Ovary (tissue), 9 donors: ENCODE measurements around the gene HSPB1. TPM values are rescaled to one million over a fixed set of nuclear protein-coding genes. Genes with fewer than 3 reads are reported as not detected.
"Not testable (repeated sequence)": the region's sequence is repeated elsewhere in the genome, so short reads cannot be mapped to it uniquely, and the experiment has no call there.

Experiments used
- DNase-seq, 5 donors: peaks; one replicate each; pipeline ENCODE4 v3.0.0-alpha.2; 2019 to 2020
- H3K27ac ChIP-seq, 2 donors: fragments of 200-600 bp; one replicate each; pipeline versions ENCODE4 v1.5.1 to v1.8.0; 2019 to 2022
- H3K27me3 ChIP-seq: fragments of 200-600 bp; one replicate; pipeline ENCODE4 v1.8.0; 2022
- H3K36me3 ChIP-seq: fragments of 200-600 bp; sonication (generic); one replicate; pipeline ENCODE4 v1.5.1; 2019
- H3K4me1 ChIP-seq: one replicate; pipeline ENCODE4 v1.8.1; 2013; ENCODE audit warnings: mild to moderate bottlenecking, moderate library complexity; ENCODE audit not compliant: insufficient read depth
- H3K4me3 ChIP-seq: fragments of 200-600 bp; sonication (generic); one replicate; pipeline ENCODE4 v1.5.1; 2017
- H3K9me3 ChIP-seq, 2 donors: fragments of 200-600 bp in 1 of 2; sonication (generic) in 1 of 2; one replicate each; pipeline versions ENCODE4 v1.5.1 to v1.8.1; 2013 to 2019; ENCODE audit warnings: mild to moderate bottlenecking in 1 of 2, moderate library complexity in 1 of 2
- EP300 ChIP-seq: sonication (generic); formaldehyde crosslinking; IDR thresholded peaks from one replicate; pipeline ENCODE4 v1.6.1; 2017; ENCODE audit warnings: antibody characterized with exemption
- POLR2A ChIP-seq: fragments of 450-650 bp; IDR thresholded peaks from one replicate; pipeline ENCODE4 v1.6.1; 2017; ENCODE audit warnings: antibody characterized with exemption, mild to moderate bottlenecking, moderate library complexity
- WGBS, 3 donors: extraction: QIAGEN DNeasy Blood & Tissue Kit in 1 of 3; methylation state at CpG; one replicate each; pipeline versions ENCODE4 v1.1.5 to v1.1.7; 2013 to 2017; 5-methylcytosine and 5-hydroxymethylcytosine counted together
- intact Hi-C, 4 donors: fragments of 100-400 bp; cut with DNase I; formaldehyde crosslinking; loops; one replicate each; pipeline versions ENCODE4 v1.11.0 to v1.15.1; 2022 to 2023
- polyA plus RNA-seq, 2 donors: library from polyadenylated mRNA; stranded (reverse); fragments of 200-250 nt in 1 of 2; fragments of 350-450 nt in 1 of 2; fragmentation: Illumina TruSeq in 1 of 2; extraction: RNeasy Lipid Tissue Mini Kit (QIAGEN cat#74804) in 1 of 2; gene quantifications; one replicate each; pipeline ENCODE4 v1.2.3, GENCODE V29; 2013 to 2014
- total RNA-seq, 7 donors: library from RNA; depleted of rRNA in 2 of 7; stranded (reverse); fragments of >200 nt in 2 of 7; fragmentation: NEBNext Ultra II Directional in 3 of 7; extraction: Animal tissue kit (Norgen Biotek cat#: 25700) in 3 of 7; gene quantifications; one replicate each; pipeline versions ENCODE4 v1.1.0 to v1.2.4, GENCODE V29; 2016 to 2023
- TF ChIP-seq, protein P1 (sequence below), 3 donors: fragments of 450-650 bp in 2 of 3; fragments of 200-600 bp in 1 of 3; IDR thresholded peaks; one replicate each; pipeline versions ENCODE4 v1.5.1 to v1.8.0; 2016 to 2022; ENCODE audit warnings: antibody characterized with exemption in 3 of 3, mild to moderate bottlenecking in 1 of 3
- donor health status: DM: no; HTN: no; CAD: no; lungs with moderate emphysema.
- donor health status: DM: no; HTN: no; CAD: no.
- donor health status: Bipolar disorder and iron deficiency.
- donor health status: DM: yes; HTN: yes; CAD: no.
- donor health status: DM: no; HTN: no; CAD: no.
- donor health status: DM: yes; HTN: yes; CAD: no.

Gene HSPB1
- total and polyA plus RNA-seq, 9 donors: 5.7 to 913 (median 430) TPM

DNA sequence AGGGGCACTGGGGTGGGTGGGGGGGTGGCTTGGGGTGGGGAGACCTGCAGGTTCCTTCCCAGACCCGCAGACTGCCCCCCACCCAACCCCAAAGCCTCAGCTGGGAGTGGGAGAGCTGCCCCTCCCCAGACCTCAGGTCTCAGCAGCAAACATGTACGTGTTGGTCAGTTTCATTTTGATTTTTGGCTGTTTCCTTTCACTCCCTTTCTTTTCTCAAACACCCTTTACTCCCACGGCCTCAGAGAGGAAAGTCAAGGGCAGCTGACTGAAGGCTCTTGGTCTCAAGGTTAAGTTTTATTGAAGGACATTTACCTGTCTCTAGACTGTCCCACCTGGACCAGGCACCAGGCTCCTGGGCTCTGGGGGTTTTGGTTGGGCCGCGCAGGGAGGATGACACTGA, 34.1 kb upstream of the HSPB1 start:
- 24 to 44% (median 40%) methylated on average over 5 of the region's 5 CpGs for WGBS, 3 donors
- H3K4me1 ChIP-seq: peaks cover 3% of the 10 kb centered on the region
- H3K27ac ChIP-seq: no peak overlapping the region
- no peak for DNase-seq
- no peaks in the 10 kb centered on the region for H3K9me3 ChIP-seq
- no peak overlapping the region for H3K4me3 ChIP-seq
- H3K27me3 ChIP-seq: no peaks in the 10 kb centered on the region
- intact Hi-C loops: loop anchor here in 1 of 4 donors (5.0 kb wide), 1 partner anchor 66 kb away; the partner anchor contains the start of gene SRRM3
- TF ChIP-seq, protein P1, sequence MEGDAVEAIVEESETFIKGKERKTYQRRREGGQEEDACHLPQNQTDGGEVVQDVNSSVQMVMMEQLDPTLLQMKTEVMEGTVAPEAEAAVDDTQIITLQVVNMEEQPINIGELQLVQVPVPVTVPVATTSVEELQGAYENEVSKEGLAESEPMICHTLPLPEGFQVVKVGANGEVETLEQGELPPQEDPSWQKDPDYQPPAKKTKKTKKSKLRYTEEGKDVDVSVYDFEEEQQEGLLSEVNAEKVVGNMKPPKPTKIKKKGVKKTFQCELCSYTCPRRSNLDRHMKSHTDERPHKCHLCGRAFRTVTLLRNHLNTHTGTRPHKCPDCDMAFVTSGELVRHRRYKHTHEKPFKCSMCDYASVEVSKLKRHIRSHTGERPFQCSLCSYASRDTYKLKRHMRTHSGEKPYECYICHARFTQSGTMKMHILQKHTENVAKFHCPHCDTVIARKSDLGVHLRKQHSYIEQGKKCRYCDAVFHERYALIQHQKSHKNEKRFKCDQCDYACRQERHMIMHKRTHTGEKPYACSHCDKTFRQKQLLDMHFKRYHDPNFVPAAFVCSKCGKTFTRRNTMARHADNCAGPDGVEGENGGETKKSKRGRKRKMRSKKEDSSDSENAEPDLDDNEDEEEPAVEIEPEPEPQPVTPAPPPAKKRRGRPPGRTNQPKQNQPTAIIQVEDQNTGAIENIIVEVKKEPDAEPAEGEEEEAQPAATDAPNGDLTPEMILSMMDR (IDR thresholded peaks at IDR 0.05): no peak
- TF ChIP-seq EP300 (no peak), POLR2A (no peak)
- no peaks in the 10 kb centered on the region for H3K36me3 ChIP-seq

DNA sequence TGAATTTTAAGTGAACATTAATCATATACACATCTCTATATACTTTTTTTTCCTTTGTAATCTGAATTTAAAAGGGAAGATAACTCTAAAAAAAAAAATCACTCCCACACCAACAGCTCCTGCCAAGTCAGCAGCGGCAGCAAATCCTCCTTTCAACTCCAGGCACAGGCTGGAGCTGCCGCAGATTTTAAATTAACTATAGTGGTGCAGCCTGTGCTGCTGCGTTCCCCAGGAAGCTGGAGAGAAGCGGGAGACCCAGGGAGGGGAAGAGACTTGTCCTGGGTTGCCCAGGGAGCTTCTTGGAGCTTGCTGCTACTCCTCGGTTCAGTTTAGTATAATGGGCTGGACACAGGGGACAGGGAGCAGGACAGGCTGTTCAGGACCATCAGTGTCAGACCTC, 32.6 kb upstream of the HSPB1 start:
- TF ChIP-seq POLR2A (no peak), EP300 (no peak)
- Histone ChIP-seq H3K4me1 (peaks cover 3% of the 10 kb centered on the region), H3K27ac (no peak overlapping the region), H3K27me3 (no peaks in the 10 kb centered on the region), H3K4me3 (no peak overlapping the region), H3K9me3 (no peaks in the 10 kb centered on the region), H3K36me3 (no peaks in the 10 kb centered on the region)
- intact Hi-C loops: loop anchor here in 1 of 4 donors (5.0 kb wide), 1 partner anchor 68 kb away; the partner anchor contains the start of gene SRRM3
- DNase-seq: no peak
- 2 to 11% (median 4%) methylated on average over 5 of the region's 5 CpGs for WGBS, 3 donors

DNA sequence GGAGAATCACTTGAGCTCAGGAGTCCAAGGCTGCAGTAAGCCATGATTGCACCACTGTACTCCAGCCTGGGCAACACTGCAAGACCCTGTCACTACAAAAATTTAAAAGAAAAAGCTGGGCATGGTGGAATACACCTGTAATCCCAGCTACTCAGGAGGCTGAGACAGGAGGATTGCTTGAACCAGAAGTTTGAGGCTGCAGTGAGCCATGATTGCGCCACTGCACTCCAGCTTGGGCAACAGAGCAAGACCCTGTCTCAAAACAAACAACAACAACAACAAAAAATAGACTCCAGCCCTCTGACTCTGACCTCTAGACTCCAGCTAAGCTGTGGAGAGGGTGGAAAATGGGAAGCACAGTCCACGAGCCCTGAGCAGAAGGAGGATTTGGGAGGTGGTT, 31.1 kb upstream of the HSPB1 start:
- H3K27me3 ChIP-seq, intact Hi-C loops, H3K9me3 ChIP-seq, H3K4me1 ChIP-seq, H3K27ac ChIP-seq, H3K36me3 ChIP-seq, H3K4me3 ChIP-seq, DNase-seq: not testable (repeated sequence)
- WGBS, 3 donors: 85 to 92% (median 89%) methylated on average over 2 of the region's 2 CpGs

DNA sequence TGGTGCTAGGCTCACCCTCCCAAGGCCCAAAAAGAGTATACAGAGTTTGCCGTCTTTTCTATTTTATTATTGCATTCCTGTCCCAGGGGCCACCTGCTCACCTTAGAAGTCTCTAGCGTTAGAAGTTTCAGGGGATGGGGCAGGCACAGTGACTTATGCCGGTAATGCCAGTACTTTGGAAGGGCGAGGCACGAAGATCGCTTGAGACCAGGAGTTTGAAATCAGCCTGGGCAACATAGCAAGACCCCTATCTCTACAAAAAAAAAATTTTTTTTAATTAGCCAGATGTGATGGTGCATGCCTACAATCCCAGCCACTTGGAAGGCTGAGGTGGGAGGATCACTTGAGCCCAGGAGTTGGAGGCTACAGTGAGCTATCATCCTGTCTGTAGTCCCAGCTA, 30.3 kb upstream of the HSPB1 start:
- Histone ChIP-seq H3K27ac (no peak overlapping the region), H3K27me3 (no peaks in the 10 kb centered on the region), H3K9me3 (no peaks in the 10 kb centered on the region), H3K4me1 (peaks cover under 1% of the 10 kb centered on the region), H3K4me3 (no peak overlapping the region), H3K36me3 (no peaks in the 10 kb centered on the region)
- WGBS, 3 donors: 92 to 97% (median 96%) methylated on average over 6 of the region's 6 CpGs
- intact Hi-C loops: no loop called here
- TF ChIP-seq POLR2A: no peak
- TF ChIP-seq, protein P1 (IDR thresholded peaks at IDR 0.05): no peak
- TF ChIP-seq EP300: no peak
- no peak for DNase-seq

DNA sequence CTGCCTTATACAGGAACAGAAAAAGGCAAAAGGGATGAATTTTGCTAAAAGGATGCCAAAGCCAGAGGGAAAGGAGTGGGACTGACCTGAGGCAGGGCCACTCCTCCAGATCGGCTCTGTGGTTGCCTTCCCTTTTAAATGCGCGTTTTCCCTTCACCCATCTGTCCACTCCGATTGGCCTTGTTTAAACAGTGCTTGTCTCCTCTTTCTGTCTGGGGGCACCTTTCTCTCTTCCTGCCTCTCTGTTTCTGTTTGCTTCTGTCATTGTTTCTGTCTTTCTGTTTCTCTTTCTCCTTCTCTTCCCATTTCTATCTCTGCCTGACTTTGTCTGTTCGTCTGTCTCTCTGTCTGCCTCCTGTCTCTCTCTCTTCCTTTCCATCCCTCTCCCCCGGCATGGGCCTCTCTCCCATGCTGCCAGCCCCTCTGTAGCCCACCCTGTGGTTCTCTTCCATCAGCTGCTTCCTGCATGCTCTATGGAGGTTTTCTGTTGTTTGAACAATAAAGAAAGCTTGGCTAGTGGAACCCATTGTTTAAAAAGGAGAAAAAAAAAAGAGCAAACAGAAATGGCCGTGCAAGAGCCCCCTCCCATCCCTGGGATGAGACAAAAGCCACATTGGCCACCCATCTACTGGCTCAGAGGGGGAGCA, 29.5 kb upstream of the HSPB1 start:
- Histone ChIP-seq H3K4me1 (no peaks in the 10 kb centered on the region), H3K36me3 (no peaks in the 10 kb centered on the region), H3K27ac (no peak overlapping the region), H3K9me3 (no peaks in the 10 kb centered on the region), H3K4me3 (no peak overlapping the region), H3K27me3 (no peaks in the 10 kb centered on the region)
- TF ChIP-seq EP300: no peak
- TF ChIP-seq, protein P1 (IDR thresholded peaks at IDR 0.05): no peak
- no peak for TF ChIP-seq POLR2A
- no peak for DNase-seq
- intact Hi-C loops: no loop called here
- 31 to 44% (median 31%) methylated on average over 7 of the region's 7 CpGs for WGBS, 3 donors
